HepG2 (cell line): ENCODE results near the gene RHBDD1. TPM values are rescaled to one million over a fixed set of nuclear protein-coding genes. Genes with fewer than 3 reads are reported as not detected.

Source experiments
- DZIP1 ChIP-seq: sonication (generic); formaldehyde crosslinking; IDR thresholded peaks from 2 replicates; pipeline ENCODE4 v1.5.0; 2020; ENCODE audit warnings: mild to moderate bottlenecking, missing genetic modification reagents
- FLYWCH1 ChIP-seq: sonication (generic); formaldehyde crosslinking; IDR thresholded peaks from 2 replicates; pipeline ENCODE4 v1.8.1; 2023; ENCODE audit warnings: mild to moderate bottlenecking, missing genetic modification reagents
- SAFB2 ChIP-seq: sonication (generic); formaldehyde crosslinking; IDR thresholded peaks from 2 replicates; pipeline ENCODE4 v1.5.1; 2020; ENCODE audit warnings: missing genetic modification reagents, low read depth, mild to moderate bottlenecking, borderline replicate concordance
- ZFP91 ChIP-seq: sonication (generic); formaldehyde crosslinking; IDR thresholded peaks from 2 replicates; pipeline ENCODE4 v1.9.0; 2022; ENCODE audit warnings: missing genetic modification reagents, mild to moderate bottlenecking, borderline replicate concordance
- ZNF318 ChIP-seq: sonication (generic); formaldehyde crosslinking; IDR thresholded peaks from 2 replicates; pipeline ENCODE4 v1.4.0; 2020; ENCODE audit warnings: mild to moderate bottlenecking, missing genetic modification reagents
- ZNF558 ChIP-seq: sonication (generic); formaldehyde crosslinking; IDR thresholded peaks from 2 replicates; pipeline ENCODE4 v1.9.0; 2022; ENCODE audit warnings: mild to moderate bottlenecking, missing genetic modification reagents, borderline replicate concordance
- ZNF646 ChIP-seq: sonication (generic); formaldehyde crosslinking; IDR thresholded peaks from 2 replicates; pipeline ENCODE4 v1.9.0; 2021; ENCODE audit warnings: mild to moderate bottlenecking, missing genetic modification reagents
- ZNF790 ChIP-seq: sonication (generic); formaldehyde crosslinking; IDR thresholded peaks from 2 replicates; pipeline ENCODE4 v1.8.0; 2022; ENCODE audit warnings: missing genetic modification reagents, mild to moderate bottlenecking, borderline replicate concordance
- polyA plus RNA-seq, 8 experiments: library from polyadenylated mRNA; depleted of rRNA in 3 of 8; stranded (reverse) in 7 of 8; unstranded in 1 of 8; fragments of >200 nt; fragmentation: Illumina TruSeq in 4 of 8; extraction: Trizol in 4 of 8; gene quantifications; 2 replicates each; pipeline versions ENCODE4 v1.2.1 to v1.2.3, GENCODE V29; 2011 to 2016; ENCODE audit warnings: low read depth in 4 of 8, missing spikeins in 1 of 8, mixed read lengths in 1 of 8; ENCODE audit not compliant: insufficient read depth in 1 of 8
- total RNA-seq, 5 experiments: library from RNA; depleted of rRNA; stranded (reverse); fragments of >200 nt; fragmentation: Illumina TruSeq; extraction: Trizol; gene quantifications; 2 replicates each; pipeline ENCODE4 v1.2.3, GENCODE V29; 2016; ENCODE audit warnings: low read depth in 1 of 5

Gene RHBDD1
- total and polyA plus RNA-seq, 2 of the 13 experiments (the other 11 are each of a cell fraction or from before 2014, with no cell fraction given) = 8.2 to 9.5 TPM

GRCh38 chr2:226802573-226802972 lies 33.3 kb upstream of the RHBDD1 start (continued):
- TF ChIP-seq DZIP1 (CRISPR knock-in tag) = no peak
- no peak for TF ChIP-seq ZNF558 (CRISPR knock-in tag)
- no peak for TF ChIP-seq ZNF790 (CRISPR knock-in tag)
- no peak for TF ChIP-seq ZNF318 (CRISPR knock-in tag)
- TF ChIP-seq ZFP91 (CRISPR knock-in tag) = no peak
- no peak for TF ChIP-seq FLYWCH1
- no peak for TF ChIP-seq ZNF646 (CRISPR knock-in tag)
- TF ChIP-seq SAFB2 (CRISPR knock-in tag) = no peak
